Erythroblast (primary cell): ENCODE measurements around the gene GCK.

Experiments used
- GATA1 ChIP-seq: IDR thresholded peaks from 2 replicates; pipeline ENCODE4 v1.6.1; 2011; ENCODE audit warnings: low read depth, mild to moderate bottlenecking, control low read depth, low read length, moderate library complexity
- POLR2A ChIP-seq: IDR thresholded peaks from 2 replicates; pipeline ENCODE4 v1.6.1; 2011; ENCODE audit warnings: mild to moderate bottlenecking, low read length

GRCh38 chr7:44230286-44230685 lies 41.0 kb upstream of the GCK start:
- TF ChIP-seq POLR2A (no peak), GATA1 (no peak)
